ENCODE results near the gene PLGLB1.
"Not testable (repeated sequence)": the region's sequence is repeated elsewhere in the genome, so short reads cannot be mapped to it uniquely, and the experiment has no call there.

The PLGLB1 gene

GRCh38 chr2:87021744-87022143, at the start of gene PLGLB1:
TSS of gene PLGLB1 (minus strand) at chr2:87021844. CDS start at chr2:87021783, 61 bp downstream.
- not testable (repeated sequence) for DNase-seq

- DNase-seq, result not testable (repeated sequence)
Observed at GRCh38 chr2:87064305-87064704, 42.7 kb upstream of the PLGLB1 start.

GRCh38 chr2:87063431-87063830, 41.8 kb upstream of the PLGLB1 start:
- not testable (repeated sequence) for DNase-seq

GRCh38 chr2:87061519-87061918, 39.9 kb upstream of the PLGLB1 start:
- not testable (repeated sequence) for DNase-seq

GRCh38 chr2:87057606-87058005, 36.0 kb upstream of the PLGLB1 start:
- DNase-seq, result not testable (repeated sequence)

- DNase-seq, result not testable (repeated sequence)
Observed at GRCh38 chr2:87056843-87057242, 35.2 kb upstream of the PLGLB1 start.

- DNase-seq, result not testable (repeated sequence)
Observed at GRCh38 chr2:87056435-87056834, 34.8 kb upstream of the PLGLB1 start.

GRCh38 chr2:87054375-87054774, 32.7 kb upstream of the PLGLB1 start:
- DNase-seq, result not testable (repeated sequence)

GRCh38 chr2:87041321-87041978, 19.8 kb upstream of the PLGLB1 start:
- not testable (repeated sequence) for DNase-seq

- not testable (repeated sequence) for DNase-seq
Observed at GRCh38 chr2:87028607-87029006, 7.0 kb upstream of the PLGLB1 start.

- DNase-seq, result not testable (repeated sequence)
Observed at GRCh38 chr2:87026816-87027215, 5.2 kb upstream of the PLGLB1 start.

- not testable (repeated sequence) for DNase-seq
Observed at GRCh38 chr2:87025927-87026326, 4.3 kb upstream of the PLGLB1 start.

- DNase-seq, result not testable (repeated sequence)
Observed at GRCh38 chr2:87023988-87024615, 2.5 kb upstream of the PLGLB1 start.

- DNase-seq, result not testable (repeated sequence)
Observed at GRCh38 chr2:87021043-87021442, 601 bp downstream of the PLGLB1 start.

GRCh38 chr2:87019053-87019452, 2.6 kb downstream of the PLGLB1 start:
- DNase-seq, result not testable (repeated sequence)

GRCh38 chr2:87014489-87015169, 7.0 kb downstream of the PLGLB1 start:
- not testable (repeated sequence) for DNase-seq

- not testable (repeated sequence) for DNase-seq
Observed at GRCh38 chr2:87004398-87004797, 17.2 kb downstream of the PLGLB1 start.

All from NCI-H526 treated with DMSO at 0.1 percent for 48 hours (cell line).